ENCODE data around the gene MCM9.
A peak's percentile ranks its signal among the peaks of the same experiment; 100 is the strongest.
"Not testable (repeated sequence)": the region's sequence is repeated elsewhere in the genome, so short reads cannot be mapped to it uniquely, and the experiment has no call there.

Gene MCM9

DNA sequence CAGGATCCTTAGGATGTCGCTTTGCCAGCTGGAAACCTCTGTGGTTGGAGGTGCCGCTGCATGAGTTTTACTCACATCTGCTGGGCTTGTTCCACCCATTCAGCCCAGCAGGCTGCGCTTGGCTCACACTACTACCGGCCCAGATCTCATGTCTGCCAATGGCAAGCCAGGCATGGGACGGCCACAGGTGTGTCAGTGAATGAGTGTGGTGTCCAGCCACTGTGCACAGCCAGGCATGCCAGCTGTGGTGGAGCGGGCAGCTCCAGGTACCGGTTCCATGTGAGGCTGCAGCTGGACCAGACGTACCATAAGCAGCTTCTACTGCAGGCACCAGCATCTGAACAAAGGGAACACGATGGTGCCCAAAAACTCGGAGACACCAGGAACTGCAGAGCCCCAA lies 74.1 kb downstream of the MCM9 start:
- DNase-seq: no peak

DNA sequence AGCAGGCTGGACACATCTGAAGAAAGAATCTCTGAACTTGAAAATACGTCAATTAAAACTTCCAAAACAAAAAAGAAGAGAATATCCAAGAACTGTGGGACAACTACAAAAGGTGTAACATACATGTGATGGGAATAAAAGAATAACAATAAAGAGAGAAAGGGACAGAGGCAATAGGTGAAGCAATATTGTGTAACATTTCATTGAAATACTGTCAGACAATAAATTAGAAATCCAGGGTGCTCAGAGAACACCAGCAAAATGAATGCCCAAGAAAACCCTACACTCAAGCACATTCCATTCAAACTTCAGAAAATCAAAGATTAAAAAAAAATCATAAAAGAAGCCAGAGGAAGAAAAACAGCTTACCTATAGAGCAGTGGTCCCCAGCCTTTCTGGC lies 74.6 kb downstream of the MCM9 start:
- no peak for DNase-seq

DNA sequence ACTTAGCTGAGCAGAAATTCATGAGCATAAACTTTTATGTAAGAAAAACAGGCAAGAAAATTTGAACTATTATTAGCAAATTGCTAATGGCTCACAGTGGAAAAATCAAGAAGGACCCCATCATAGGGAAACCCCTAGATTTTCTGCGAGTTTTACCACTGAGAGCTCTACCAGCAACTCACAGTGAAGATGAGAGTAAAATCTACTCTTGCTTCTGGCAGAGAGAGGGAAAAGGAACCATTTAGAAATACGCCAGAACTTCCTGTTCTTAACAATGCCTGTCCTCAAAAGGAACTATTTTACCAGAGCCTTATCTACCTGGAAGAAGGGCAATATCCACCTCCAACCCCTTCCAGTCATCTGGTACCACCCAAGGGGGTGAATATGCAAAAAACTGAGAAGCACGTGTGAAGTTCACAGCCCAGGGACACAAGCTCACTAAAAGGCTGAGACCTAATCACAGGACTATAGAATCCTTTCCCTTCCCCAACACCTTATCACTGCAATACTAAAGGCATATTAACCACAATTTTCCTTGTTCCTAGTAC lies 75.4 kb downstream of the MCM9 start:
- no peak for DNase-seq

DNA sequence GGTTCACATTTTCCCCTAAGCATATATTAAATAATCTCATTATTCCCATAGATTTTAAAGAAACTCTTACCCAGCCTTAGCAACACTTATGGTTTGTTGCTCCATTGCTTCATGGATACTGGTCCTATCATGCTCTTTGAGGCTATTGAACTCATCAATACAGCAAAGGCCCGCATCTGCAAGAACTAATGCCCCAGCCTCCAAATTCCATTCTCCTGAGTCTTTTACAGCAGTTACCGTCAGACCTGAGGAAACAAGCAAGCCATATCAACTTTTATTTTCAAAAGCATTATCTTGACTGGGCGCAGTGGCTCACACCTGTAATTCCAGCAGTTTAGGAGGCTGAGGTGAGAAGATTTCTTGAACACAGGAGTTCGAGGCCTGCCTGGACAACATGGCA lies 78.7 kb downstream of the MCM9 start:
- no peak for DNase-seq

DNA sequence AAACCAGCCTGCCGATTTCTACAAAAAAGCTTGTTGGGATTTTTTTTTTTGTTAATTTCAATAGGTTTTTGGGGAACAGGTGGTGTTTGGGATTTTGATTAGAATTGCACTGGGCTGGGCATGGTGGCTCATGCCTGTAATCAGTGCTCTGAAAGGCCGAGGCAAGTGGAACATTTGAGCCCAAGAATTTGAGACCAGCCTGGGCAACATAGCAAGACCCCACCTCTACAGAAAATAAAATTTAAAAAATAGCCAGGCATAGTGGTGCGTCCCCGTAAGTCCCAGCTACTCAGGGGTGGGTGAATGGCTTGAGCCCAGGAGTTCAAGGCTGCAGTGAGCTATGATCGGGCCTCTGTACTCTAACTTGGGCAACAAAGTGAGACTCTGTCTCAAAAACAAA lies 81.6 kb downstream of the MCM9 start:
- DNase-seq: no peak

DNA sequence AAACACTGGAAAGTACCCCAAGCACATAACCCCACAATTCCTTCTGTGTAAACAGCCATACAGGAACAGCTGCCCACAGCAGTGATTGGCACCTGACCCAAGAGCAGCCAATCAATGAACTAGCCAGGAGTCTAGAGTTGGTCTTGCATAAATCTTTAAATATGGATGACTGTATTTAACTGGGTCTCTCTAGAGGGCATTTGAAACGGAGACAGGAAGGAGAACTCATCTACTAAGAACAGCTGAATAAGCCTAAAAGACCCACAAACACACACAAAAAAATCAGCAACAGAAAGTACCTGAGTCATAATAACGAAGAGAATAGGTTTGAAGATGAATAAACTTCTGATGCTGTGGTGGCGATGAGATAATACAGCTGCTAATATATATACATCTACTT lies 90.0 kb downstream of the MCM9 start:
- no peak for DNase-seq

DNA sequence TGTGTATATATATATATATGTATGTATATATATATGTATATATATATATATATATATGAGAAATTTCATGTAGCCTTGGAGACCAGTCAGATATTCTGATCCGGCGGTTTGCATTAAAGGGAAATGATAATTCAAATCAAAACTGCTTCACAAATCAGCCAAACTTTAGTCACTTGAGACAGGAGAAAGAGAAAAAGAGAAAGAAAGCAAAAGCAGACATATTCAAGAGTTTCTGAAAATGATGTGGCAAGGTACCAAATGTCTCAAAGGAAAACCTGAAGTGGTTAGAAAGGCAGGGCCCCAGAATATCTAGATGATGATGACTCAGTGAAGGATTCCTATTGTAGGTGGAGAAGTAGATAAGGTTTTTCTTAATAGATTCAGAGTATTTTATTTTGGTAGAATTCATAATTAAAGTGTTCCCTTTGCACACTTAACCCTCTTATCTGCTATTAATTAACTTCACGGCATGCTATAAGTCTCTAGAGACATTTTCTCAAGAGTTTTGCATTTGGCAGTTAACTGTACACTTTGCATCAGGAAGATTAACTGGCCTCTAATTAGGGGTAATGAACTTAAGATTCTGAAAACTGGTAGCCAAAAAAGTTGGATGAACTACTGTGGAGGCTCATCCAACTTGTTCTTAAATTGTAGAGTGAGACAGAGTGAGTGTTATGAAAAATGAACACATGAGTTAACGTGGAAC lies 91.1 kb downstream of the MCM9 start:
- no peak for DNase-seq

DNA sequence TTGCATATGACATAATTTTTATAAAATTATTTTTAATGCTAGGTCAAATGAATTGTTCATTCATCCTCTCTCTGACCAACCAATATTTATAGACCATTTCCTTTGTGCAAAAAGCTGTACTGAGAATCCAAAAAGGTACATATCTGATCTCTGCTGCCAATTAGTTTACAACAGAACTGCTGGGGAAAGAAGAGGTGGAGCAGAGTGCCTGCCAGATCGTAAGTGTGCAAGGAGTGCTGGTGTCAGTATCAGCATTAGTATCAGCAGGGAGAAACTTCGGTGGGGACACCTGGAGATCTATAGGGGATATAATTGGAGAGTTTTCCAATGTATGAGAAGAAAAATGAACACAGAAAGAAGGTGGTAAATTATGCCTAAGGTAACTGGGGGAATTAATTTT lies 104.3 kb downstream of the MCM9 start:
- DNase-seq: no peak

DNA sequence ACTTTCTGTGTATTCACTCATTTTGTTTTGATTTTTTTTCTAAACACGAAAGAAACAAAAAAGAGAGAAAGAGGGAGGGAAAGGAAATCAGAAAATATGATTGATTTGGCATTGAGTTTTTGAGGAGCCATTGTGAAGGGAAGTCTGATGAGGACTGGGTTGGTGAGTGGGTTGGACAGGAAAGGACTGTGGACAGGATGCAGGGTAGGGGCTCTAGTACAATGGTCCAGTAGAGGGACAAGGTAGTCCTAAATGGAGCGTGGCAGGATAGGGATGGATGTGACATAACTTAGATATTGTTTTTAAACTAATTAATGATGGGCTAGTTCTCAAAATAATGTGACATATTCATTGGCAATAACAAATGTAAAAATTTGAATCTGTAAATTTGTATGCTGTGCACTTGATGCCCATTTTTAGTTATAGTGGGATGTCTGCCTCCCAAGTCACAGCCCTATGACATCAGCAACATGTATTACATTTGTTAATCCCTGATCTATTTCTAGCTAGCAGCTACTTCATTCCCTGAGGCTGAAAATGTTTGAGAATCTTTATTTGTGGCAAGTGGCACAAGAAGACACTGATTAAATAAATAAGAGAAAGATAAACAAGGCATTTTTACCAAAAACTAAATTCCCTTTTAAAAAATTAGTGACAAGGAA lies 105.0 kb downstream of the MCM9 start:
- DNase-seq: no peak

DNA sequence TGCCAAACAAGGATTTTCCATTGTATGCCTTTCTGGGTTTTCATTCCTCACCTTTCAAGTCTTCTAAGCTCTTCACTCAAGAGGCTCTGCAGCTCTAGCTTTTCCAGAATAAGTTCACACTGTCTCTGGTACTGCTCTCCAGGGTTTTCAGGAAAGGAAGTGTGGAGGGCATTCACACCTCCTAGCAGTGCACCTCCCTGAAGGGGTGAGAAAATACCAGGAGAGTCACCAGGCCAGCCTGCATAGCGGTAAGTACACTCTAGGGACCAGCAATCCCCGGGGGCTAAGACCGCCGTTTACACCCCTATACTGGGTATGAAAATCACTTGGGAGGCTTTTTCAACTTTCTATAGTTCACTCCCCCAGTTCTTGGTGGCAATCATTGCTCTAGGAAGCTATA lies 108.9 kb downstream of the MCM9 start:
- no peak for DNase-seq

DNA sequence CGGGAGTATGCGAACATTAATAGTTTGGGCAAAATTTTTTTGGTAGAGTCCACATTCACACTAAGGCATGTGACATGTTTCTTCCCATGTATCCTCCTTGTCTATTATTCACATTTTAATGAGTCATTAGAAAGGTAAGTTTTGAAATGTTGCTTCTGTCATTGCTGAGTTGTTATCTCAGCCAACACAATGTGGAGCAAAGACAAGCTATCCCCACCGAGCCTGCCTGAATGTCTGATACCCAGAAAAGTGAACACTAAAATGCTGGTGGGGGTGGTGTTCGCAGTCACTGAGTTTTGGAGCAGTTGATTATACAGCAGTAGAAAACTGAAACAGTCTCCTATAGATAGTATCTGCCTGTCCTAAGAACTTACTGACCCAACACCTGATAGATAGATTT lies 109.3 kb downstream of the MCM9 start:
- DNase-seq: no peak

DNA sequence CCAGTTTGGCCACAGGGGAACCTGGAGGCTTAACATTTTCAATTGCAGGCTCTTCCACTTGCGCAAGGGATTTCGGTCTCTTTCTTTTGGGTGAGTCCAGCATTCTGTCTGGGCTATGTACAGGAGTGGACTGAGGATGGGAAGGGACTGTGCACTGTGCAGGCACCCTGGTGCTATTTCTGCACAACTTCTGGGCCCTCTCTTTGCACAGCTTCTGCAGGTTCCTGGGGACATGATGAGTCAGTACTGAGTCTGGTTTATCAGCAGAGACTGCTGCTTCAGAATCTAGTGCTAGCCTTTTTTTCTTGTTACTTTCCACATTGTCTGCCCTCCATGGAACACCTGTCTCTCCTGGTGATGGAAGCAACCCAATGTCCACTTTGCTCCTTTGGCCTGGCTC lies 119.5 kb downstream of the MCM9 start:
- no peak for DNase-seq

DNA sequence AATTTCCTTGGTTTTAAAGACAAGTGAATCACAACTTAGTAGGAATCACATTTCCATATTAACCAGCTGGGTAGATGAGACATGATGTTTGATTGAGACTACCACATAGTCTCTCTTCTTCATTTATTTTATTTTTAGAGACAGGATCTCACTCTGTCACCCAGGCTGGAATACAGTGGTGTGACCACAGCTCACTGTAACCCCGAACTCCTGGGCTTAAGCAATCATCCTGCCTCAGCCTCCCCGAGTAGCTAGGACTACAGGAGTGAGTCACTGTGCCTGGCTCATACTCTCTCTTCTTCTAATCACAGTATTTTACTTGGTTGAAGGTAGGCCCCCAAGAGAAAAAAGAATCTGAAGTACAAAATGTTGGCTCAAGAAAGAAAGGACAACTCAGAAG lies 121.2 kb downstream of the MCM9 start:
- DNase-seq: no peak

DNA sequence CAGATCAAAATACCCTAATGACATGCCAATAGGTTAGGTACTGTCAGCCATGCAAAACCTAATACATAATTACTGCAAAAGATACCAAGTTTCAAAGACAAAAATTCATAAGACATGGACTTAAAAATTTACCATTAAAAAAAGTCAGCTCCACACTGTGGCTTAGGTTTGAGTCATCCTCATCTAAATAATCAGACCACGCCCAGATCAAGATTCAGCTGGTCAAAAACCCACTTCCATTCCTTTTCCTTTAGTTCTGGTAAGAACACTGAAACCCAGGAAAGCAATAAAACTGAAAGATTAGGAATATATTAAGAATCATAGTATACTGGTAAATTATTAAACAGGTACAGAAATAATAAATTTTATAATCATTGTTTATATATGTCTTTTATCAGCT lies 122.0 kb downstream of the MCM9 start:
- DNase-seq: no peak

DNA sequence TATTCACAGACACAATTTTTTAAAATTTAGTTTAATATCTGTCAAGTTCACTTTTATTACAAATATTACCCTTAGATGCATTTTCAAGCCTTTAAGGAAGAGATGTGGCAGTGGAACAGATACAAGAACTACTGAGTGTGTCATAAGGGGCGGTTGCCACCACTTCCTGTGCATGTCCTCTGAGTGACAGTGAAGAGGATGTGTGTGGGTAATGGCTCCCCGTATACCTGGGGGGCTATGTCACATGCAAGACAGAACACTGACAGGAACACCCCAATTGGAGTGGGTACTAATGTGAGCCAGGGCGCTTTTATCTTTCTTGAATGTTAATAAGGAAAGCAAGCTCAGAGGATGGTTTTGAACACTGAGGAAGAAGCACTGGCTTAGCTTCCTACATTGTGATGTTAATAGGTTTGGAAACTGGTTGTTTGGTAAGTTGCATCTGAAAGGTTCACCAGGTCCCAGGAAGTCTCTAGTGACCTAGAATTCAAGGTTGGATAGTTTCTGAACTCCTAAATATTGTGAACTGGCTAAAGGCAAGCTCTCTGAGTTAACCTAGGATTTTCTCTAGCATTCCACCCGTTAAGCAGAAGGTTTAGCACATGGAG lies 124.4 kb downstream of the MCM9 start:
- DNase-seq: no peak

DNA sequence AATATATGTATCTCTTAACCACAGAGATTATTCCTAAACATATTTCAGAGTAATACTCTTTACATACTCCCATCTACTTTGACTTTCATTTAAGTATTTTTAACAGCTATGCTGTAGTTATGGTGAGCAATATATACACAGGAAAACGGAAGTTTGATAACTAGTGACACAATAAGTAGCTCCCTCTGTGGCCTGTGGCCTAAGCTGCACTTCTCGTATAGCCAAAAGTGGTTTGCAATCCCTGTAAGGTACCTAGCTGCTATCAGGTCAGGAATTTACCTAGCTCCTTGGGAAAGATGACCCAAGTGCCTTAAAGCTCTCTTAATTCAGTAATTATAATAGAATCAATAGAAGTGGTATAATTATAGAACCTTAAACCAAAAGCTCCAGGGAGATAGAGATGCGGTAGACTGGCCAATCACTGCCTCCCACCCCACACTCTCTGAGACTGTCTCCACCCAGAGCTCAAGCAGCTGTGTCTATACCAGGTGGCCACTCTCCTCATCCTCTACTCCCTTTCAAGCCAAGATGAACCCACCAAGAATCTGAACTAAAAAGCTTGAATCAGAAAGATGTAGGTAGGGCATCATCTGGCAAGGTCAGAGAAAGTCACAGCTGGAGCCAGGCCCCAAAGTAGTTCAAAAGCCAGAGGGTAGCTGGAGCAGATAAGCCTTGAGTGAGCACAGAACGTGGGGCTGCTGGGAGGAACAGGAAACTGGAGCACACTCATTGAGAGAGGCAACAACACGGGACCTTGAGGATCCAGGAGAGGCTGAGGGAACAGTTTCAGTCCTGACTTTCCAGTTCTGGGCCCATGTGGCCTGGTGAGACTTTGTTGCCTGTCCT lies 125.9 kb downstream of the MCM9 start:
- DNase-seq: no peak

DNA sequence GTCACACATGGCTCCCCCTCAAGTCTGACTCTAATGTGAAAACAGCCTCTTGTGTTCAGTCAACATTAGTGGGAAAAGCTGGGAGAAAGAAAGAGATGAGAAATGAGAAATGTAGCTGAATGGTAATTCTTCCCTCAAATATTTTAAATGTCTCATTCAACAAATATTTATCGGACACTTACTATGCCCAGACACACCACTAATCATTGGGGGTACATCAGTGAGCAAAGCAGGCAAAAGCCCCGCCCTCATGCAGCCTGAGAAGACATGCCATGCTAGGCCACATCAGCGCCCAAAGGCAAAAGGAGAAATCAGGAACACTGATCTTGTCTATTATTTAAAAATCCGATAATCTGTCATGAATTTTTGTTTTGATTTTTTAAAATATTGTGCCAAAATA lies 130.9 kb downstream of the MCM9 start:
- DNase-seq: no peak

DNA sequence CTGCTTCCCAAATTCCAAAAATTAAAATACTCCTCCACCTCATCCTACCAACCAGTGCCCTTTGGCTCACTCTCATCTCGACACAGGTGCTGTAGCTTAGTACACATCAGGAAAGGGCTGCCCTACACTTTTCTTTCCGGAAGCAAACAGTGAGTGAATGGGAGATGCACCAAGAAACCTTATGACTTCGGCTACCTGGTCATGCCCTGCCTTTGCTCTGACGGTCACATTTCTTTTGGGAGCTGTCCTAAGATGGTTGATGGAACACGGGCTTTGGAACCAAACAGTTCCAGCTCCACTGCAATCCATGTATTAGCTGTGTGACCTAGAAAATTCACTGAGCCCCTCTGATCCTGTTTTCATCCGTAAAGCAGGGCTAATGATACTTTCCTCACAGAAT lies 133.7 kb downstream of the MCM9 start:
- no peak for DNase-seq

DNA sequence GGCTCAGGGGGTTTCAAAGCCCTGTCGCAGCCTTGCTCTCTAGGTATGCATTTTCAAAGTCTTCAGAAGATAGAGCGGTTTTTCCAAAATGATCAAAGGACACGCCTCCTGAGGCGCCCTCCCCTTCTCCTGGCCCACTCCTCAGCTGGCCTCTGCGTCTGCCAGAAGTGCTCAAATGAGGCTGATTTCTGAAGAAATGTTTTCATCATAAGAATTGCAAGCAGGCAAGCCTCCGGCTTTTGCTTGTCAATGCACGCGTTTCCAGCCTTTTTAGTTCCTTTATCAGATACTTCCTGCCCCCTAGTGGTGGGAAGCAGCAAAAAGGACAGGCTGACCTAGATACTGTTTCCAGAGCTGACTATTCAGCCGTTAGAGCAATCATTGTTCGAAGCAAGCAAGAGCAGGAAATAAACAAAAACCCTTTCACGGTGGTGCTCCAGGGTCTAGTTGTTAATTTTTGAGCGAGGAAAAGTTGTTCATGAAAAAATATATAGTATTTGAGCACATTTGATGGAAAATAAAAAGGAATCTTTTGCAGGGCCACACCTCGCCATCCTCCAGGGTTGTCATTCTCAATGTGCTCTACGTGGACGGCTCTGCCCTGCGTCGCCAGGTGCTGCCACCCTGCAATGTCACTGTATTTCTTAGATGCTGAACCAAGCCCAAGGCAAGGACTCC lies 134.4 kb downstream of the MCM9 start:
- peak; percentile 64 to 87 for DNase-seq

DNA sequence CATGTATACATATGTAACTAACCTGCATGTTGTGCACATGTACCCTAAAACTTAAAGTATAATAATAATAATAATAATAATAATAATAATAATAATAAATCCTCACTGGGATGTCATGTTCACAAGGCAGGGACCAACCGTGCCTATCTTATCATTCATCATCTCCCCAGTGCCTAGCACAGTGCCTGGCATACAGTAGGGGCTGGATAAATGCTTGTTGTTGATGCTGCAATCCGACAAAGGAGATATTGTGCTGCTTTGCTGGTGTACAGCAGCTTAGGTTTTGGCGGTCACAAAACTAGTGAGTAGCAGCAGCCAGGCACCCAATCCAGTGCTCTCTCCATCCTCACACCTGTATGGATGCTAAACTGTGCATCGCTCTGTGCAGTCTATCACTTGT lies 135.1 kb downstream of the MCM9 start:
- DNase-seq: no peak

DNA sequence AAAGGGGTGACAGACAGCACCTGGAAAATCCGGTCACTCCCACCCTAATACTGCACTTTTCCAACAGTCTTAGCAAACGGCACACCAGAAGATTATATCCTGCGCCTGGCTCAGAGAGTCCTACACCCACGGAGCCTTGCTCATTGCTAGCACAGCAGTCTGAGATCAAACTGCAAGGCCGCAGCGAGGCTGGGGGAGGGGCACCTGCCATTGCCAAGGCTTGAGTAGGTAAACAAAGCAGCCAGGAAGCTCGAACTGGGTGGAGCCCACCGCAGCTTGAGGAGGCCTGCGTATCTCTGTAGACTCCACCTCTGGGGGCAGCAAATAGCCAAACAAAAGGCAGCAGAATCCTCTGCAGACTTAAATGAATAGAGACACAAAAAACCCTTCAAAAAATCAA lies 138.4 kb downstream of the MCM9 start:
- not testable (repeated sequence) for DNase-seq

DNA sequence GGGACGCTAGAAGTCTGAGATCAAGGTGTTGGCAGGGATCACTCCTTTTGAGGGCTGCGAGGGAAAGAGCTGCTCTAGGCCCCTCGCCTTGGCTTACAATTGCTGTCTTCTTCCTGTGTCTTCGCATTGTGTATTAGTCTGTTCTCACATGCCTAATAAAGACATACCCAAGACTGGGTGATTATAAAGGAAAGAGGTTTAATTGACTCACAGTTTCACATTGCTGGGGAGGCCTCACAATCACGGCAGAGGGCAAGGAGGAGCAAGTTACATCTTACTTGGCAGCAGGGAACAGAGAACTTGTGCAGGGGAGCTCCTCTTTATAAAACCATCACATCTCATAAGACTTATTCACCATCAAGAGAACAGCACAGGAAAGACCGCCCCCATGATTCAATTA lies 143.5 kb downstream of the MCM9 start:
- no peak for DNase-seq

DNA sequence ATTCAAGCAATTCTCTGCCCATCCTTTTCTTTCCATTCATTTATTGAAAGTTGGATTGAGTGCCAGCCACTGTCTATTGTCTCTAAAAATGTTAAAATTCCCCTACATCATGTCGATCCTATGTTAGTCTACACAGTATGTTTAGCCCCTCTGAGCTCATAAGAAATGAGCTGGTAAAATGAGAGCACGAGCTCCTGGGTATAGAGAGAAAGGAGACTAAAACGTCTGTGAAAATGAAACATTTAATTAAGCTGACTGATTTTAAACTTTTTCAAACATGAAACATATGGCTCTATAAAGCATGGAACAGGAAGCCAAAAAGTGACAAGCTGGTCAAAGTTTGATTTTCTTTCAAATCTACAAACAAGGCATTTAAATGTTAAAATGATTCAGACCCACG lies 145.0 kb downstream of the MCM9 start:
- no peak for DNase-seq

All from NCI-H446 (cell line).